ENCODE results near the gene MAPK11. TPM values are rescaled to one million over a fixed set of nuclear protein-coding genes. Genes with fewer than 3 reads are reported as not detected.

Gene MAPK11
- total and polyA plus RNA-seq, 8 donors, result 0.29 to 13.6 (median 8.9) TPM; not detected in 1

DNA sequence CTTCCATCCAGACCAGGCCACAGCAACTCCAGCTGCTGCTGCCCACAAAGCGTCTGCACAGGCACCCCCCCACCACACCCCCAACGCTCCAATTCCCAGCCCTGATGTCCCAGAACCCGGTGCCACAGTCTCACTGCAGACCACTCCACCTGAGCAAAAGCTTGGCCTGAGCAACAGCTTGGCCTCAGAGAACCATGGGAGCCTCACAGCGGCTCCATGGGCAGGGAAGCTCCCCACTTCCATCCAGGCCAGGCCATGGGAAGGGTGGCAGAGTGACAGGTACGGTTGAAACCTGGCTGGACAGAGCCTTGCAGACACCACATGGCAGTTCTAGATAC, 24.1 kb upstream of the MAPK11 start:
- peaks cover 91 to 100% (median 99%) of the 10 kb centered on the region in 4 donors for H3K4me1 ChIP-seq
- intact Hi-C loops (cut with DNase I; ENCODE audit: low total_unique reads), result no loop called here
- 14 to 25% (median 21%) methylated on average over 1 to 5 of the region's 5 CpGs for WGBS, 5 donors
- H3K9me3 ChIP-seq, result no peaks in the 10 kb centered on the region
- H3K4me3 ChIP-seq, result peak overlapping the region in 1 of 4 donors; percentile 45
- peaks cover 14 to 25% (median 20%) of the 10 kb centered on the region in 4 donors for H3K36me3 ChIP-seq
- peaks cover 0 to 9% (median 0%) of the 10 kb centered on the region in 3 donors for H3K27me3 ChIP-seq
- DNase-seq, result no peak
- no peak for TF ChIP-seq EP300 (IDR thresholded peaks at IDR 0.05)
- TF ChIP-seq, protein P1, sequence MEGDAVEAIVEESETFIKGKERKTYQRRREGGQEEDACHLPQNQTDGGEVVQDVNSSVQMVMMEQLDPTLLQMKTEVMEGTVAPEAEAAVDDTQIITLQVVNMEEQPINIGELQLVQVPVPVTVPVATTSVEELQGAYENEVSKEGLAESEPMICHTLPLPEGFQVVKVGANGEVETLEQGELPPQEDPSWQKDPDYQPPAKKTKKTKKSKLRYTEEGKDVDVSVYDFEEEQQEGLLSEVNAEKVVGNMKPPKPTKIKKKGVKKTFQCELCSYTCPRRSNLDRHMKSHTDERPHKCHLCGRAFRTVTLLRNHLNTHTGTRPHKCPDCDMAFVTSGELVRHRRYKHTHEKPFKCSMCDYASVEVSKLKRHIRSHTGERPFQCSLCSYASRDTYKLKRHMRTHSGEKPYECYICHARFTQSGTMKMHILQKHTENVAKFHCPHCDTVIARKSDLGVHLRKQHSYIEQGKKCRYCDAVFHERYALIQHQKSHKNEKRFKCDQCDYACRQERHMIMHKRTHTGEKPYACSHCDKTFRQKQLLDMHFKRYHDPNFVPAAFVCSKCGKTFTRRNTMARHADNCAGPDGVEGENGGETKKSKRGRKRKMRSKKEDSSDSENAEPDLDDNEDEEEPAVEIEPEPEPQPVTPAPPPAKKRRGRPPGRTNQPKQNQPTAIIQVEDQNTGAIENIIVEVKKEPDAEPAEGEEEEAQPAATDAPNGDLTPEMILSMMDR (IDR thresholded peaks at IDR 0.05), result no peak
- no peak for TF ChIP-seq POLR2A (IDR thresholded peaks at IDR 0.05)
- H3K27ac ChIP-seq, result peak overlapping the region; percentile 94 to 96 (median 95)

DNA sequence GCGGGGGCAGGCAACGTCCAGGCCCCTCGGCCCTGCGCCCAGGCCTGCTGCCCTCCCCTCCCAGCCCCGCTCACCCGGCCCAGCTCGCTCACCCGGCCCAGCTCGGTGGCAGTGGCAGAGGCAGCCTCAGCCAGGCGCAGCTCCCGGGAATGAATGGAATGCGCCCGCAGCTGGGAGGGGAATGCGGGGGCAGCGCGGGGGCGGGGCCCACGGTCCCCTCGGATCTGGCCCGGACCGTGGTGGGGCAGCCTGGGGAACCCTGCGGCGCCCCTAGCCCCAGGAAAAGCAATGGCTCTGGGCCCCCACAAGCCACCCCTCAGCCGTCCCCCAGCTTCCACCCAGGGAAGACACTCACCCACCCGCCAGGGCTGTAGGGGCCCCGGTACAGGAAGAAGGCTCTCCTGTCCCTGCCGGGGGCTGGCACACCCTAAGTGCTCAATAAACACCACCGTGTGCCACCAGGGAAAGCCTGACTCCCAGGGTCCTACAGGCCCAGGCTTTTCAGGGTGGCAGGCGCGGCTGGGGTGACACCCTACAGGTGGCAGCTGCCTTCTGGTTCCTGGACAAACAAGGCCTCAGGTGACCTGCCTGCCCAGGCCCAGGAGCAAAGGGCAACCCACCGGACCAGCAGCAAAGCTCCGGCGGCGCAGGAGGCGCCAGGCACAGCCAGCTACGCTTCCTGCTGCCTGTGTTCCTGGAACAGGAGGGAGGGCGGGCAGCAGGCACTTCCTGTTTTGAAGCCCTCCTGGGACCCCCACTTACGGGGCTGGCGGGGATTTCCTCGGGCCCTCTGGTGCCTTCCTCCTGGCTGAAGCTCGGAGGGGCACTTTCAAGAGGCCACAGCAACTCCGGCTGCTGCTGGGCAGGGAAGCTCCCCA, 23.5 kb upstream of the MAPK11 start:
- peak overlapping the region; percentile 27 to 45 (median 38) for H3K4me3 ChIP-seq
- peaks cover 0 to 6% (median 0%) of the 10 kb centered on the region in 3 donors for H3K27me3 ChIP-seq
- DNase-seq, result peak; percentile 90 to 94
- H3K4me1 ChIP-seq, result peaks cover 90 to 100% (median 99%) of the 10 kb centered on the region in 4 donors
- peak overlapping the region; percentile 94 to 96 (median 95) for H3K27ac ChIP-seq
- TF ChIP-seq POLR2AphosphoS5 (IDR thresholded peaks at IDR 0.05), result peak; percentile 20 to 94 (median 93)
- TF ChIP-seq EP300 (IDR thresholded peaks at IDR 0.05), result no peak
- TF ChIP-seq POLR2A (IDR thresholded peaks at IDR 0.05), result peak in 1 of 4 donors; percentile 34
- peaks cover 20 to 31% (median 26%) of the 10 kb centered on the region in 4 donors for H3K36me3 ChIP-seq
- no peaks in the 10 kb centered on the region for H3K9me3 ChIP-seq
- 7 to 14% (median 9%) methylated on average over 27 to 42 of the region's 42 CpGs for WGBS, 5 donors
- intact Hi-C loops (cut with DNase I; ENCODE audit: low total_unique reads), result no loop called here

DNA sequence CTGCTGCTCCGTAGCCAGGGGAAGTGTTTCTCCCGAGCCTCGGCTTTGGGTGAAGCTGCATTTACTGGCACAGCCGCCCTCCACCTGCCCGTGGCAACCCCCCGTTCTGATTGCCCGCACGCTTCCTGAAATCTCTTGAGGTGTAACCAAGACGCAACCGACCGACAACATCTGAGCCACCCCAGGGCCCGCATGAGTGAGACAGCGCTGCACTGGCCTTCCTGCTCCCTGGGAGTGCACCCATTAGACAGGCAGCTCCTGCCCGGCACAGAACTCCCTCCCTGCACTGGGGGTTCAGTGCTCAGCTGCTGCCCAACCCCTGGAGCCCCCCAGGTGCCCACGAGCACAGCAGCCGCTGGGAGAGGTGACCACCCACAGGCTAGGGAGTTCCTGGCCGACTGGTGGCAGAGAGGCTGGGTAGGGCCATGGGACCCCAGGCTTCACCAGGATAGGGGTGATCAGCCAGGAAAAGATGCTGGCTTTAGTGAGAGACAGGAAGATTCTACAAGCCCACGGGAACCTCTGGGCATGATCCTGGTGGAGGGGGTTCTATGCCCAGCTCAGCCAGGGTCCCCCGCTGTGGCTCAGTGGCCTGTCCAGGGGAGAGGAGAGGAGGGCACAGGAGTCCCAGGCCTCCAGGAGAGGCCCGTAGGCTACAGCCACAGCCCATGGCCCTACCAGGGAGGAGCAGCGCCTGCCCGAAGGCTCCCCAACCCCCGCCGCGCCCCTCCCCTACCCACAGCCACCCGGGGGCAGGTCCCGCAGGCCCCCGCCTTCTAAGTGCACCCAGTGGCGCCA, 22.7 kb upstream of the MAPK11 start:
- Histone ChIP-seq H3K36me3 (peaks cover 28 to 40% (median 34%) of the 10 kb centered on the region in 4 donors), H3K27me3 (peaks cover 0 to 6% (median 0%) of the 10 kb centered on the region in 3 donors), H3K9me3 (no peaks in the 10 kb centered on the region), H3K4me1 (peaks cover 82 to 100% (median 97%) of the 10 kb centered on the region in 4 donors), H3K4me3 (peak overlapping the region; percentile 27 to 45 (median 38)), H3K27ac (peak overlapping the region; percentile 94 to 96 (median 95))
- DNase-seq, result no peak
- intact Hi-C loops (cut with DNase I; ENCODE audit: low total_unique reads), result no loop called here
- TF ChIP-seq POLR2AphosphoS5 (IDR thresholded peaks at IDR 0.05), result no peak
- TF ChIP-seq POLR2A (IDR thresholded peaks at IDR 0.05), result no peak
- TF ChIP-seq EP300 (IDR thresholded peaks at IDR 0.05), result no peak
- TF ChIP-seq, protein P1 (IDR thresholded peaks at IDR 0.05), result no peak
- 14 to 27% (median 24%) methylated on average over 19 to 29 of the region's 29 CpGs for WGBS, 5 donors

DNA sequence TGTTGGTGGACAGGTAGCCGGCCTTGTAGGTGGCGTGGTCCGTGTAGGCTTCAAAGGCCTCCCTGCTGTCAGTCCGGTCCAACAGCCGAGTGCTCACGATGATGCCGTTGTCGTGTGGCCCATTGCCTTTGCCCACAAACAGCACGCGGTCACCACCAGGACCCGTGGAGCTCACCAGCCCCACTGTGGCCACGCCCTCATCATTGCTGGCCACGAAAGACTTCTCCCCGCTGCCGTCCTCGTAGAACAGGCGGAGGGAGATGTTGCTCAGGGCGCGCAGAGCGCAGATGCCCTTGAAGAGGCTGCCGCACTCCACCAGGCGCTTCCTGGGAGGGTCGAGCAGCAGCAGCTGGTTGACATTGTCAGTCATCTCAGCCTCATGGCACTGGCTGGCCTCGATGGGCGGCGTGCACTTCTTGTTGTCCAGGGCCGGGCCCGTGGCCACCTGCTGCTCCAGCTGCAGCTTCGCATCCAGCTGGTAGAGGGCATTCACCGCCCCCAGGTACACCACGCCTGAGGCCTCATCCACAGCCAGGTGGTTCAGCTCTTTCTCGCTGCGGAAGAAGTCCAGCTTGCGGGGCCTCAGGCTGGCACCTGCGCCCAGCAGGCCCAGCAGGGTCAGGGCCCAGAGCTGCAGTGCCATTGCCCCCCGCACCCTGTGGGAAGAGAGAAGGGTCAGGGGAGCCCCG, 19.9 kb upstream of the MAPK11 start:
- no peak overlapping the region for H3K4me3 ChIP-seq
- TF ChIP-seq, protein P1 (IDR thresholded peaks at IDR 0.05), result no peak
- TF ChIP-seq EP300 (IDR thresholded peaks at IDR 0.05) (no peak), POLR2AphosphoS5 (IDR thresholded peaks at IDR 0.05) (no peak), POLR2A (IDR thresholded peaks at IDR 0.05) (no peak)
- peaks cover 78 to 94% (median 90%) of the 10 kb centered on the region in 4 donors for H3K4me1 ChIP-seq
- H3K27me3 ChIP-seq, result peaks cover 0 to 6% (median 0%) of the 10 kb centered on the region in 3 donors
- H3K9me3 ChIP-seq, result no peaks in the 10 kb centered on the region
- WGBS, 5 donors, result 62 to 75% (median 72%) methylated on average over 24 to 37 of the region's 37 CpGs
- DNase-seq, result no peak
- intact Hi-C loops (cut with DNase I; ENCODE audit: low total_unique reads), result no loop called here
- peak overlapping the region; percentile 94 to 96 (median 95) for H3K27ac ChIP-seq
- peaks cover 50 to 64% (median 58%) of the 10 kb centered on the region in 4 donors for H3K36me3 ChIP-seq
